ENCODE results near the gene MRPS35. TPM values are rescaled to one million over a fixed set of nuclear protein-coding genes. Genes with fewer than 3 reads are reported as not detected.

The MRPS35 gene
- total RNA-seq, 1 donor from 2014 or later: 31.0 TPM

DNA sequence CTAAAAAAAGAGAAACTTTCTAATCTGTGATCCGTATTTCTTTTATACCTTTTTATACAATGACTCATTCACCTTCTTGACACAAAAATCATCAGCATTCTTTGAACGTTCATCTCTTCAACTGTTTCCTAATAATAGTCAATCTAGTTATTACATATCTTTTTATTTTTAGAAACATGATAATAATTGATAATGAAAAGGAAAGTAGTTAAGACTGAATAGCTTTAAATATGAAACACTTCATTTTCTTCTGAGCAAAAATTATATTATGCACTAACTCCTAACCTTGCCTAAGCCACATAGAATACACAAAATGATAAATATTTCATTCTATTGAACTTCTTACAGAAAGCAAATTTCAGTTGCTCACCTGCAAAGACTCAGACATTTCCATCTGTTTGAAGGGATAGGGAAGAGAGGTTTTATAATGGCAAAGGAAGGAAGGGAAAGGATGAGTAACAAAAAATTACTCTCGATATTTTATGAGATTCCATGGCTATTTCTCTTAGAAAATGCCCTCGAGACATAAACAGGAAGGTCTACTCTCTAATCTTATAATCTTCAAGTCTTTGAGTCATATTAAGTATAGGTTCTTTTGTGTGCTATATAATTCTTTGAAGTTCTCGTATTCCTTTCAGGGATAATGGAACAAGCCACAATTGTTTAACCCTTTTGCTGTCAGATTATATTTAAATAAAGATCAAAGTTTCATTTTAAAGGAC, 61.9 kb downstream of the MRPS35 start:
- Mint-ChIP-seq H3K27me3 (ENCODE audit: unreplicated experiment) (no peaks in the 10 kb centered on the region), H3K4me1 (ENCODE audit: unreplicated experiment) (peaks cover 9% of the 10 kb centered on the region), H3K9me3 (ENCODE audit: unreplicated experiment) (no peaks in the 10 kb centered on the region), H3K36me3 (ENCODE audit: unreplicated experiment) (no peaks in the 10 kb centered on the region), H3K27ac (ENCODE audit: unreplicated experiment) (no peak overlapping the region), H3K4me3 (ENCODE audit: unreplicated experiment) (no peak overlapping the region)
- TF ChIP-seq, protein P1, sequence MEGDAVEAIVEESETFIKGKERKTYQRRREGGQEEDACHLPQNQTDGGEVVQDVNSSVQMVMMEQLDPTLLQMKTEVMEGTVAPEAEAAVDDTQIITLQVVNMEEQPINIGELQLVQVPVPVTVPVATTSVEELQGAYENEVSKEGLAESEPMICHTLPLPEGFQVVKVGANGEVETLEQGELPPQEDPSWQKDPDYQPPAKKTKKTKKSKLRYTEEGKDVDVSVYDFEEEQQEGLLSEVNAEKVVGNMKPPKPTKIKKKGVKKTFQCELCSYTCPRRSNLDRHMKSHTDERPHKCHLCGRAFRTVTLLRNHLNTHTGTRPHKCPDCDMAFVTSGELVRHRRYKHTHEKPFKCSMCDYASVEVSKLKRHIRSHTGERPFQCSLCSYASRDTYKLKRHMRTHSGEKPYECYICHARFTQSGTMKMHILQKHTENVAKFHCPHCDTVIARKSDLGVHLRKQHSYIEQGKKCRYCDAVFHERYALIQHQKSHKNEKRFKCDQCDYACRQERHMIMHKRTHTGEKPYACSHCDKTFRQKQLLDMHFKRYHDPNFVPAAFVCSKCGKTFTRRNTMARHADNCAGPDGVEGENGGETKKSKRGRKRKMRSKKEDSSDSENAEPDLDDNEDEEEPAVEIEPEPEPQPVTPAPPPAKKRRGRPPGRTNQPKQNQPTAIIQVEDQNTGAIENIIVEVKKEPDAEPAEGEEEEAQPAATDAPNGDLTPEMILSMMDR (IDR thresholded peaks at IDR 0.05): no peak
- DNase-seq (ENCODE audit: extremely low spot score, unreplicated experiment): no peak

DNA sequence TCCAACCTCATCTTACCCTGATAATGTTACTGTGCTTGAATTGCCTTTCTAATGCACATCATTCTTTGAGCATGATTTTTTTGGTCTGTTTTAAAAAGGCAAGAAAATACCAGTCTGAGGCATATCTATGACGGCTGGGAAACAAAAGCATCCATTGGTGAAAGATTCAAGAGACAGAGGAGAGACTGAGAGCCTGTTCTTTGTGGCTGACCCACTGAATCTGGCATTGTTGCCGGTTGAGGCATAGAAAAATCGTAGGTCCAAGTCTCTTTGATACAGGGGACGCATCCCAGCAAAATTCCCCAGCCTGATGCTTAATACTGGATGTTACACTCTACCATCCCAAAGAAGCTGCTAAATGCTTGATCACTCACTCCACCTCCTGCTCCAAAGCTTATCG, 66.5 kb downstream of the MRPS35 start:
- H3K36me3 Mint-ChIP-seq (ENCODE audit: unreplicated experiment): peaks cover 5% of the 10 kb centered on the region
- no peak overlapping the region for H3K4me3 Mint-ChIP-seq (ENCODE audit: unreplicated experiment)
- DNase-seq (ENCODE audit: extremely low spot score, unreplicated experiment): no peak
- H3K9me3 Mint-ChIP-seq (ENCODE audit: unreplicated experiment): no peaks in the 10 kb centered on the region
- TF ChIP-seq, protein P1 (IDR thresholded peaks at IDR 0.05): no peak
- no peaks in the 10 kb centered on the region for H3K27me3 Mint-ChIP-seq (ENCODE audit: unreplicated experiment)
- H3K4me1 Mint-ChIP-seq (ENCODE audit: unreplicated experiment): peaks cover 22% of the 10 kb centered on the region
- H3K27ac Mint-ChIP-seq (ENCODE audit: unreplicated experiment): no peak overlapping the region

DNA sequence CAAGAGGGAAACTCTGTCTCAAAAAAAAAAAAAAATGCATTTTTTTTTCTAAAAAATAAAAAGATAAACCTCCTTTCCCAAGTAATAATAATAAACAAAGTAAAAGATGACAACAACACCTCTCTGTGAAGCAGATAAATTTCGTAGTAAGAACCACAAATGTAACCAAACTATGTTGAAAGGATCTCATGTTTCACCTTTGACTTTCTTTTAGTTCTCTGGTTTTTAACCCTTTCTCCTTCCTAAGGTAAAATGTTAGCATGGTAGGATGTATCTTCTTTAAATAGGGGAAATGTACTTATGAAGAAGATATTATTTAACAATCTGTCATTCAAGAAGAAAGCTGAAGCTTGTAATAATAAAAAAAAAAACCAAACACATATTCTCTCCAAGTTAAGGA, 67.6 kb downstream of the MRPS35 start:
- no peaks in the 10 kb centered on the region for H3K9me3 Mint-ChIP-seq (ENCODE audit: unreplicated experiment)
- H3K4me1 Mint-ChIP-seq (ENCODE audit: unreplicated experiment): peaks cover 28% of the 10 kb centered on the region
- H3K27me3 Mint-ChIP-seq (ENCODE audit: unreplicated experiment): no peaks in the 10 kb centered on the region
- no peak for DNase-seq (ENCODE audit: extremely low spot score, unreplicated experiment)
- TF ChIP-seq, protein P1 (IDR thresholded peaks at IDR 0.05): no peak
- H3K27ac Mint-ChIP-seq (ENCODE audit: unreplicated experiment): no peak overlapping the region
- H3K4me3 Mint-ChIP-seq (ENCODE audit: unreplicated experiment): no peak overlapping the region
- peaks cover 5% of the 10 kb centered on the region for H3K36me3 Mint-ChIP-seq (ENCODE audit: unreplicated experiment)

DNA sequence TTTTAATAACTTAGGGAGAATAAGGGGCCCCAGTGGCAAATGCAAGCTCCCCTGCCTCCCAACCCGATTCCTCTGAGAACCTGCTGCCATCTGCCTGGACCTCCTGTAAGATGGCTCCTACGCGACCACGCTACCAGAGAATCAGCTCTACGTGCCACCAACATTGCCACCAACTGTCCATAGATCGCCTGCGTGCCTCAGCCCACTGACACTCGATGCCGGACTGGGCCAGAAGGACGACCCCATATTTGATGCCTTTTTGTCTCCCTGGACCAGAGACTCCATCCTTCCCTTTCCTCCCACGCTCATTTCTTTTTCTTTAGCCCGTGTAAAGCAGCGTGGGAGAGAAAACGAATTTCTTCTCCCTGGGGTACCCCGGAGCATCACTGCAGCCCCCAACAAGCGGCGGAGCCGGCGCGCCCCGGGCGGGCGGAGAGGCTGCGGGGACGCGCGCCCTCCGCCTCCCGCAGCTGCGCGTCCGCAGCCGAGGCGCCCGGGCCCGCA, 68.8 kb downstream of the MRPS35 start:
- Mint-ChIP-seq H3K9me3 (ENCODE audit: unreplicated experiment) (no peaks in the 10 kb centered on the region), H3K4me3 (ENCODE audit: unreplicated experiment) (peak overlapping the region; percentile 86), H3K4me1 (ENCODE audit: unreplicated experiment) (peaks cover 33% of the 10 kb centered on the region), H3K36me3 (ENCODE audit: unreplicated experiment) (peaks cover 5% of the 10 kb centered on the region), H3K27ac (ENCODE audit: unreplicated experiment) (peak overlapping the region; percentile 94), H3K27me3 (ENCODE audit: unreplicated experiment) (no peaks in the 10 kb centered on the region)
- TF ChIP-seq, protein P1 (IDR thresholded peaks at IDR 0.05): no peak
- DNase-seq (ENCODE audit: extremely low spot score, unreplicated experiment): no peak

DNA sequence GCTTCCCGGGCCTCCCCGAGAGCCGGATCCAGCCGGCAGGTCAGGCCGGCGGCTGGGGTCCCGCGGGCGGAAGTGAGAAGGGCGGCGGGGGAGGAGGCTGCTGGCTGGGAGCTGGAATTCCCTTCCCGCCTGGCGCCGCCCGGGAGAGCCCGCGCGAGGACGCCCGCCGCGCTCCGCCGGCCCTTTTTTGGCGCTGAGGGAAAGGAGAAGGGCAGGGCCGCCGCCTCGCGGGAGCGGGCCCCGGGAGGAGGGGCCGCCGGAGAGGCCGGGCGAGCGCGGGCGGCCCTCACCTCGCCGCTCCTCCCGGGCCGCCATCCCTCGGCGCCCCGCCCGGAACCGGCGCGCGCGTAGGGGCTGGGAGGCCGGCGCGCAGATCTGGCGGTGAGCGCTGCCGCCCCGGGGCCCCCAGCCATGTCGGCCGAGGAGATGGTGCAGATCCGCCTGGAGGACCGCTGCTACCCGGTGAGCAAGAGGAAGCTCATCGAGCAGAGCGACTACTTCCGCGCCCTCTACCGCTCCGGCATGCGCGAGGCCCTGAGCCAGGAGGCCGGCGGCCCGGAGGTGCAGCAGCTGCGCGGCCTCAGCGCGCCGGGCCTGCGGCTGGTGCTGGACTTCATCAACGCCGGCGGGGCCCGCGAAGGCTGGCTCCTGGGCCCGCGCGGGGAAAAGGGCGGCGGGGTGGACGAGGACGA, 69.4 kb downstream of the MRPS35 start, which contains the start of the genes KLHL42 and MANSC4:
TSS of gene KLHL42 (plus strand) at position 314 of the 692 bp plus-strand sequence. CDS start at position 412, 98 bp downstream.
TSS of gene MANSC4 (minus strand) at position 317 of the 692 bp plus-strand sequence. CDS start 8,960 bp downstream, outside the sequence.
- no peaks in the 10 kb centered on the region for H3K9me3 Mint-ChIP-seq (ENCODE audit: unreplicated experiment)
- peaks cover 5% of the 10 kb centered on the region for H3K36me3 Mint-ChIP-seq (ENCODE audit: unreplicated experiment)
- peak within 1 kb of the TSS; percentile 94 for H3K27ac Mint-ChIP-seq (ENCODE audit: unreplicated experiment)
- peak within 1 kb of the TSS; percentile 86 for H3K4me3 Mint-ChIP-seq (ENCODE audit: unreplicated experiment)
- DNase-seq (ENCODE audit: extremely low spot score, unreplicated experiment): peak; percentile 93
- TF ChIP-seq, protein P1 (IDR thresholded peaks at IDR 0.05): no peak
- peaks cover 38% of the 10 kb centered on the region for H3K4me1 Mint-ChIP-seq (ENCODE audit: unreplicated experiment)
- no peaks in the 10 kb centered on the region for H3K27me3 Mint-ChIP-seq (ENCODE audit: unreplicated experiment)

Measured in osteocyte (in vitro differentiated cells).